Fibroblast of lung (primary cell): ENCODE measurements around the gene PSMA5.

Experiments used
- CTCF ChIP-seq, 2 donors: IDR thresholded peaks in 1 of 2; conservative IDR thresholded peaks in 1 of 2; 1 replicate in 1 of 2; 2 replicates in 1 of 2; pipeline ENCODE4 v1.5.1; 2011 to 2012; ENCODE audit warnings: low read length in 2 of 2, control low read depth in 1 of 2, inconsistent platforms in 1 of 2, low read depth in 1 of 2, mild to moderate bottlenecking in 1 of 2
- EZH2 ChIP-seq: IDR thresholded peaks from 2 replicates; pipeline ENCODE4 v1.5.1; 2012; ENCODE audit warnings: low read length, control low read depth, mild to moderate bottlenecking; ENCODE audit errors: missing control alignments

GRCh38 chr1:109394591-109395281 lies 31.5 kb downstream of the PSMA5 start:
- TF ChIP-seq EZH2 (no peak), CTCF (conservative IDR thresholded peaks at IDR 0.05 in 1 of 2, IDR thresholded peaks at IDR 0.05 in 1 of 2; ENCODE audit: low read depth in 1 of 2, low read length in 2 of 2) (no peak)
